Choroid plexus epithelial cell (primary cell): ENCODE measurements around the gene RNF130.
A peak's percentile ranks its signal among the peaks of the same experiment; 100 is the strongest.

Experiments
- DNase-seq: peaks from one replicate; pipeline ENCODE4 v3.0.0-alpha.2; 2010; ENCODE audit warnings: low read depth
- H3K4me3 ChIP-seq: 2 replicates; pipeline ENCODE4 v1.5.1; 2011; ENCODE audit warnings: low read depth, mild to moderate bottlenecking, control low read depth, low read length, moderate library complexity
- CTCF ChIP-seq: conservative IDR thresholded peaks from 2 replicates; pipeline ENCODE4 v1.5.1; 2011; ENCODE audit warnings: low read depth, mild to moderate bottlenecking, control low read depth, inconsistent platforms, low read length, moderate library complexity

RNF130 gene

GRCh38 chr5:180077594-180078284 is 6.2 kb upstream of the RNF130 start:
- no peak for DNase-seq
- TF ChIP-seq CTCF, result no peak
- H3K4me3 ChIP-seq, result no peak overlapping the region

- no peak for DNase-seq
- no peak for TF ChIP-seq CTCF
- no peak overlapping the region for H3K4me3 ChIP-seq
These were observed 4.1 kb upstream of the RNF130 start for GRCh38 chr5:180075703-180076102.

- H3K4me3 ChIP-seq, result no peak overlapping the region
- no peak for DNase-seq
- no peak for TF ChIP-seq CTCF
These were observed 2.9 kb upstream of the RNF130 start for GRCh38 chr5:180074462-180074861.

GRCh38 chr5:180072556-180072955 is 997 bp upstream of the RNF130 start:
- no peak overlapping the region for H3K4me3 ChIP-seq
- DNase-seq, result no peak
- no peak for TF ChIP-seq CTCF

- TF ChIP-seq CTCF, result no peak
- no peak for DNase-seq
- H3K4me3 ChIP-seq, result peak overlapping the region; percentile 87
These were observed 643 bp upstream of the RNF130 start for GRCh38 chr5:180072256-180072548.

- TF ChIP-seq CTCF, result no peak
- peak; percentile 65 for DNase-seq
- H3K4me3 ChIP-seq, result peak overlapping the region; percentile 87
These were observed 616 bp downstream of the RNF130 start for GRCh38 chr5:180070756-180071530.
